ENCODE measurements around the gene EFNA5. TPM values are rescaled to one million over a fixed set of nuclear protein-coding genes. Genes with fewer than 3 reads are reported as not detected.

Gene EFNA5
- total and polyA plus RNA-seq, 2 of the 8 experiments (the other 6 are each of a cell fraction or from before 2014, with no cell fraction given): 9.6 to 21.8 TPM

- TF ChIP-seq SP1 (IDR thresholded peaks at IDR 0.05; ENCODE audit: low read depth, low read length) (no peak), POU5F1 (IDR thresholded peaks at IDR 0.05; ENCODE audit: low read depth, low read length) (no peak), HDAC2 (IDR thresholded peaks at IDR 0.05; ENCODE audit: borderline replicate concordance in 1 of 2, low read depth in 2 of 2, low read length in 2 of 2) (no peak), BCL11A (IDR thresholded peaks at IDR 0.05; ENCODE audit: low read depth in 2 of 2, low read length in 2 of 2) (no peak), SIRT6 (IDR thresholded peaks at IDR 0.05; ENCODE audit: low read length) (no peak)
Measured at GRCh38 chr5:107590686-107591085, 80.1 kb downstream of the EFNA5 start (continued).

All from H1 (cell line).